Measurements from ENCODE around the gene SPACA9.

GRCh38 chr9:132832171-132832881 lies 46.4 kb upstream of the SPACA9 start:
- TF ChIP-seq GATA2 (IDR thresholded peaks at IDR 0.05; ENCODE audit: low read depth, low read length) (peak; percentile 67), GATA3 (IDR thresholded peaks at IDR 0.05; ENCODE audit: low read depth, low read length) (no peak)
